CD4-positive, CD25-positive, alpha-beta regulatory T cell (primary cell): ENCODE measurements around the gene CRACDL. TPM values are rescaled to one million over a fixed set of nuclear protein-coding genes. Genes with fewer than 3 reads are reported as not detected.

Experiments used
- ATAC-seq, 2 donors: fragments of 150-1000 bp; cut with Tn5 transposase; one replicate each; pipeline ENCODE4 v1.10.0; 2021; ENCODE audit warnings: low read depth in 2 of 2, moderate number of reproducible peaks in 2 of 2, moderate library complexity in 1 of 2
- DNase-seq, 3 donors: peaks; one replicate each; pipeline versions ENCODE4 v3.0.0 to v3.0.0-alpha.2; 2012 to 2022; ENCODE audit warnings: mixed read lengths in 1 of 3
- H3K27ac ChIP-seq: one replicate; pipeline ENCODE4 v1.7.0; 2013; ENCODE audit warnings: mild to moderate bottlenecking, low read length; ENCODE audit not compliant: insufficient read depth, poor library complexity, severe bottlenecking
- H3K27me3 ChIP-seq: one replicate; pipeline ENCODE4 v1.7.0; 2013; ENCODE audit warnings: low read length; ENCODE audit not compliant: control insufficient read depth, insufficient read depth
- H3K36me3 ChIP-seq: one replicate; pipeline ENCODE4 v1.7.0; 2013; ENCODE audit warnings: mild to moderate bottlenecking, low read length, moderate library complexity; ENCODE audit not compliant: control insufficient read depth, insufficient read depth
- H3K4me1 ChIP-seq: 2 replicates; pipeline ENCODE4 v1.7.0; 2013; ENCODE audit warnings: mild to moderate bottlenecking, low read length; ENCODE audit not compliant: insufficient read depth, control insufficient read depth, poor library complexity, severe bottlenecking
- H3K4me3 ChIP-seq: one replicate; pipeline ENCODE4 v1.7.0; 2013; ENCODE audit warnings: low read depth, mild to moderate bottlenecking, low read length, moderate library complexity
- H3K9me3 ChIP-seq, 2 experiments: 1 replicate in 1 of 2; 2 replicates in 1 of 2; pipeline ENCODE4 v1.7.0; 2013; ENCODE audit warnings: low read length in 2 of 2, mild to moderate bottlenecking in 1 of 2, moderate library complexity in 1 of 2; ENCODE audit not compliant: control insufficient read depth in 2 of 2
- H3K27ac Mint-ChIP-seq, 3 donors: one replicate each; pipeline ENCODE4 v1.8.0; 2020 to 2022; ENCODE audit warnings: mild to moderate bottlenecking in 3 of 3, mixed read lengths in 3 of 3, moderate library complexity in 2 of 3
- H3K27me3 Mint-ChIP-seq: one replicate; pipeline ENCODE4 v1.8.0; 2022; ENCODE audit warnings: mild to moderate bottlenecking, mixed read lengths
- H3K36me3 Mint-ChIP-seq: one replicate; pipeline ENCODE4 v1.8.0; 2020; ENCODE audit warnings: mixed read lengths
- H3K4me1 Mint-ChIP-seq, 4 donors: one replicate each; pipeline ENCODE4 v1.8.0; 2020 to 2022; ENCODE audit warnings: mixed read lengths in 4 of 4, mild to moderate bottlenecking in 1 of 4
- H3K4me3 Mint-ChIP-seq, 4 donors: one replicate each; pipeline ENCODE4 v1.8.0; 2020 to 2022; ENCODE audit warnings: mild to moderate bottlenecking in 4 of 4, mixed read lengths in 4 of 4, moderate library complexity in 3 of 4
- H3K9me3 Mint-ChIP-seq, 7 donors: one replicate each; pipeline ENCODE4 v1.8.0; 2020 to 2022; ENCODE audit warnings: mixed read lengths in 7 of 7, mild to moderate bottlenecking in 3 of 7, moderate library complexity in 2 of 7
- polyA plus RNA-seq, 4 donors: library from polyadenylated mRNA; unstranded; fragments of 300-500 nt; fragmentation: Illumina TruSeq; gene quantifications; one replicate each; pipeline ENCODE4 v1.2.3, GENCODE V29; 2021
- total RNA-seq: library from RNA; stranded (reverse); gene quantifications from one replicate; pipeline ENCODE4 v1.2.3, GENCODE V29; 2022

Gene CRACDL
- total and polyA plus RNA-seq, 5 donors from 2014 or later, result 0.10 to 0.18 (median 0.16) TPM

- Mint-ChIP-seq H3K4me3 (no peak overlapping the region), H3K9me3 (no peaks in the 10 kb centered on the region), H3K27me3 (peaks cover 17% of the 10 kb centered on the region), H3K36me3 (no peaks in the 10 kb centered on the region), H3K4me1 (peaks cover 0 to 5% (median 1%) of the 10 kb centered on the region in 4 donors), H3K27ac (no peak overlapping the region)
- Histone ChIP-seq H3K27me3 (no peaks in the 10 kb centered on the region), H3K36me3 (no peaks in the 10 kb centered on the region), H3K4me1 (no peaks in the 10 kb centered on the region), H3K9me3 (no peaks in the 10 kb centered on the region), H3K4me3 (no peak overlapping the region), H3K27ac (no peak overlapping the region)
- DNase-seq (no peak), ATAC-seq (no peak)
Observed at GRCh38 chr2:98801921-98802321, 134.1 kb downstream of the CRACDL start.

GRCh38 chr2:98801286-98801685, 134.7 kb downstream of the CRACDL start:
- Histone ChIP-seq H3K27me3 (no peaks in the 10 kb centered on the region), H3K4me1 (no peaks in the 10 kb centered on the region), H3K4me3 (no peak overlapping the region), H3K36me3 (no peaks in the 10 kb centered on the region), H3K9me3 (no peaks in the 10 kb centered on the region), H3K27ac (no peak overlapping the region)
- peak overlapping the region in 2 of 3 donors; percentile 55 to 86 for H3K27ac Mint-ChIP-seq
- DNase-seq (no peak), ATAC-seq (no peak)
- peaks cover 0 to 2% (median 0%) of the 10 kb centered on the region in 4 donors for H3K4me1 Mint-ChIP-seq
- H3K4me3 Mint-ChIP-seq, result no peak overlapping the region
- H3K36me3 Mint-ChIP-seq, result no peaks in the 10 kb centered on the region
- no peaks in the 10 kb centered on the region for H3K9me3 Mint-ChIP-seq
- H3K27me3 Mint-ChIP-seq, result peaks cover 17% of the 10 kb centered on the region

- ATAC-seq, result no peak
- H3K4me1 ChIP-seq, result no peaks in the 10 kb centered on the region
- no peaks in the 10 kb centered on the region for H3K9me3 ChIP-seq
- H3K36me3 ChIP-seq, result no peaks in the 10 kb centered on the region
- H3K27ac ChIP-seq, result no peak overlapping the region
- no peak overlapping the region for H3K4me3 Mint-ChIP-seq
- no peaks in the 10 kb centered on the region for H3K27me3 ChIP-seq
- peaks cover 0 to 2% (median 0%) of the 10 kb centered on the region in 4 donors for H3K4me1 Mint-ChIP-seq
- H3K36me3 Mint-ChIP-seq, result no peaks in the 10 kb centered on the region
- H3K27ac Mint-ChIP-seq, result peak overlapping the region in 2 of 3 donors; percentile 55 to 63
- H3K4me3 ChIP-seq, result no peak overlapping the region
- H3K27me3 Mint-ChIP-seq, result peaks cover 17% of the 10 kb centered on the region
- no peak for DNase-seq
- H3K9me3 Mint-ChIP-seq, result no peaks in the 10 kb centered on the region
Observed at GRCh38 chr2:98800330-98801064, 135.5 kb downstream of the CRACDL start.

GRCh38 chr2:98799375-98800329, 136.4 kb downstream of the CRACDL start:
- no peaks in the 10 kb centered on the region for H3K9me3 ChIP-seq
- no peaks in the 10 kb centered on the region for H3K9me3 Mint-ChIP-seq
- H3K27ac ChIP-seq, result no peak overlapping the region
- DNase-seq (no peak), ATAC-seq (no peak)
- no peaks in the 10 kb centered on the region for H3K4me1 Mint-ChIP-seq
- no peaks in the 10 kb centered on the region for H3K36me3 ChIP-seq
- H3K4me1 ChIP-seq, result no peaks in the 10 kb centered on the region
- no peaks in the 10 kb centered on the region for H3K36me3 Mint-ChIP-seq
- H3K27ac Mint-ChIP-seq, result peak overlapping the region in 2 of 3 donors; percentile 48 to 63
- no peak overlapping the region for H3K4me3 ChIP-seq
- H3K4me3 Mint-ChIP-seq, result no peak overlapping the region
- no peaks in the 10 kb centered on the region for H3K27me3 ChIP-seq
- H3K27me3 Mint-ChIP-seq, result peaks cover 18% of the 10 kb centered on the region

- H3K27me3 Mint-ChIP-seq, result peaks cover 29% of the 10 kb centered on the region
- H3K4me3 ChIP-seq, result no peak overlapping the region
- H3K4me1 ChIP-seq, result no peaks in the 10 kb centered on the region
- ATAC-seq (no peak), DNase-seq (no peak)
- no peaks in the 10 kb centered on the region for H3K36me3 Mint-ChIP-seq
- no peaks in the 10 kb centered on the region for H3K9me3 ChIP-seq
- H3K4me1 Mint-ChIP-seq, result no peaks in the 10 kb centered on the region
- H3K9me3 Mint-ChIP-seq, result no peaks in the 10 kb centered on the region
- no peak overlapping the region for H3K27ac ChIP-seq
- H3K27ac Mint-ChIP-seq, result peak overlapping the region in 1 of 3 donors; percentile 56
- no peaks in the 10 kb centered on the region for H3K27me3 ChIP-seq
- no peaks in the 10 kb centered on the region for H3K36me3 ChIP-seq
- H3K4me3 Mint-ChIP-seq, result no peak overlapping the region
Observed at GRCh38 chr2:98796775-98797544, 139.1 kb downstream of the CRACDL start.

GRCh38 chr2:98795891-98796676, 139.9 kb downstream of the CRACDL start:
- Mint-ChIP-seq H3K4me1 (no peaks in the 10 kb centered on the region), H3K9me3 (no peaks in the 10 kb centered on the region), H3K27ac (peak overlapping the region in 1 of 3 donors; percentile 56), H3K36me3 (no peaks in the 10 kb centered on the region), H3K4me3 (no peak overlapping the region), H3K27me3 (peaks cover 29% of the 10 kb centered on the region)
- no peak overlapping the region for H3K4me3 ChIP-seq
- no peaks in the 10 kb centered on the region for H3K27me3 ChIP-seq
- H3K9me3 ChIP-seq, result no peaks in the 10 kb centered on the region
- H3K36me3 ChIP-seq, result no peaks in the 10 kb centered on the region
- no peaks in the 10 kb centered on the region for H3K4me1 ChIP-seq
- no peak for ATAC-seq
- DNase-seq, result no peak
- no peak overlapping the region for H3K27ac ChIP-seq
